Uterus (tissue), 4 donors: ENCODE measurements around the gene SP3. TPM values are rescaled to one million over a fixed set of nuclear protein-coding genes. Genes with fewer than 3 reads are reported as not detected.

Source experiments
- DNase-seq, 2 donors: peaks; one replicate each; pipeline ENCODE4 v3.0.0-alpha.2; 2019 to 2020
- H3K27ac ChIP-seq, 2 donors: fragments of 200-600 bp; sonication (generic); 1 replicate in 1 of 2; 2 replicates in 1 of 2; pipeline ENCODE4 v1.5.1; 2016 to 2018
- H3K27me3 ChIP-seq, 2 donors: fragments of 200-600 bp; sonication (generic); one replicate each; pipeline ENCODE4 v1.5.1; 2018 to 2019; ENCODE audit warnings: control low read depth in 1 of 2
- H3K36me3 ChIP-seq, 2 donors: fragments of 200-600 bp; sonication (generic); one replicate each; pipeline ENCODE4 v1.5.1; 2019; ENCODE audit warnings: control low read depth in 1 of 2
- H3K4me1 ChIP-seq, 2 donors: fragments of 200-600 bp; sonication (generic); one replicate each; pipeline ENCODE4 v1.5.1; 2018 to 2019; ENCODE audit warnings: control low read depth in 1 of 2
- H3K4me3 ChIP-seq, 2 donors: fragments of 200-600 bp; sonication (generic); 1 replicate in 1 of 2; 2 replicates in 1 of 2; pipeline ENCODE4 v1.5.1; 2018 to 2019; ENCODE audit warnings: mild to moderate bottlenecking in 1 of 2
- H3K9me3 ChIP-seq, 2 donors: fragments of 200-600 bp; sonication (generic); one replicate each; pipeline ENCODE4 v1.5.1; 2019; ENCODE audit warnings: control low read depth in 1 of 2
- CTCF ChIP-seq, 4 experiments: fragments of 200-600 bp in 2 of 4; fragments of 450-650 bp in 2 of 4; sonication (generic) in 2 of 4; IDR thresholded peaks; one replicate each; pipeline ENCODE4 v1.5.1; 2016 to 2019; ENCODE audit warnings: antibody characterized with exemption in 4 of 4, mild to moderate bottlenecking in 2 of 4, moderate library complexity in 1 of 4
- POLR2A ChIP-seq, 2 donors: fragments of 450-650 bp; IDR thresholded peaks; one replicate each; pipeline ENCODE4 v1.6.1; 2016; ENCODE audit warnings: antibody characterized with exemption in 2 of 2, mild to moderate bottlenecking in 1 of 2, moderate library complexity in 1 of 2
- intact Hi-C: fragments of 100-400 bp; cut with DNase I; formaldehyde crosslinking; loops from one replicate; pipeline ENCODE4 v1.15.1; 2023; ENCODE audit warnings: low total_unique reads
- total RNA-seq, 4 donors: library from RNA; depleted of rRNA in 3 of 4; stranded (reverse); fragments of >200 nt in 3 of 4; gene quantifications; one replicate each; pipeline versions ENCODE4 v1.1.0 to v1.2.4, GENCODE V29; 2014 to 2023
- donor health status: DM: yes; HTN: yes; CAD: no.

The SP3 gene
- total RNA-seq, 4 donors from 2014 or later = 100 to 359 (median 220) TPM

GRCh38 chr2:173881886-173882285 lies 83.3 kb downstream of the SP3 start:
- TF ChIP-seq CTCF (IDR thresholded peaks at IDR 0.05) (no peak), POLR2A (IDR thresholded peaks at IDR 0.05) (no peak)
- intact Hi-C loops = no loop called here
- no peaks in the 10 kb centered on the region for H3K36me3 ChIP-seq

GRCh38 chr2:173881461-173881860 lies 83.7 kb downstream of the SP3 start:
- Histone ChIP-seq H3K36me3 (no peaks in the 10 kb centered on the region), H3K9me3 (no peaks in the 10 kb centered on the region), H3K27me3 (no peaks in the 10 kb centered on the region), H3K4me1 (no peaks in the 10 kb centered on the region), H3K4me3 (no peak overlapping the region), H3K27ac (no peak overlapping the region)
- intact Hi-C loops = no loop called here
- DNase-seq = no peak
- TF ChIP-seq POLR2A (IDR thresholded peaks at IDR 0.05) (no peak), CTCF (IDR thresholded peaks at IDR 0.05) (no peak)

More at GRCh38 chr2:173881886-173882285, 83.3 kb downstream of the SP3 start:
- Histone ChIP-seq H3K27me3 (no peaks in the 10 kb centered on the region), H3K27ac (no peak overlapping the region), H3K4me1 (no peaks in the 10 kb centered on the region), H3K9me3 (no peaks in the 10 kb centered on the region), H3K4me3 (no peak overlapping the region)
- DNase-seq = no peak

- Histone ChIP-seq H3K27me3 (no peaks in the 10 kb centered on the region), H3K4me3 (no peak overlapping the region), H3K27ac (no peak overlapping the region), H3K9me3 (no peaks in the 10 kb centered on the region), H3K36me3 (no peaks in the 10 kb centered on the region), H3K4me1 (no peaks in the 10 kb centered on the region)
- intact Hi-C loops = no loop called here
- no peak for TF ChIP-seq POLR2A (IDR thresholded peaks at IDR 0.05)
- TF ChIP-seq CTCF (IDR thresholded peaks at IDR 0.05) = no peak
- DNase-seq = no peak
These were observed 84.6 kb downstream of the SP3 start for GRCh38 chr2:173880561-173880960.

- TF ChIP-seq POLR2A (IDR thresholded peaks at IDR 0.05) = no peak
- no peaks in the 10 kb centered on the region for H3K4me1 ChIP-seq
- intact Hi-C loops = no loop called here
These were observed 88.2 kb downstream of the SP3 start for GRCh38 chr2:173876833-173877413.

GRCh38 chr2:173874894-173875237 lies 90.3 kb downstream of the SP3 start:
- TF ChIP-seq POLR2A (IDR thresholded peaks at IDR 0.05) = no peak
- TF ChIP-seq CTCF (IDR thresholded peaks at IDR 0.05) = no peak
- no peaks in the 10 kb centered on the region for H3K4me1 ChIP-seq
- no peaks in the 10 kb centered on the region for H3K27me3 ChIP-seq
- H3K36me3 ChIP-seq = no peaks in the 10 kb centered on the region
- DNase-seq = no peak
- H3K27ac ChIP-seq = no peak overlapping the region
- H3K9me3 ChIP-seq = no peaks in the 10 kb centered on the region
- H3K4me3 ChIP-seq = no peak overlapping the region
- intact Hi-C loops = no loop called here

More at GRCh38 chr2:173876833-173877413, 88.2 kb downstream of the SP3 start:
- H3K4me3 ChIP-seq = no peak overlapping the region
- no peaks in the 10 kb centered on the region for H3K27me3 ChIP-seq
- H3K36me3 ChIP-seq = no peaks in the 10 kb centered on the region
- DNase-seq = no peak
- H3K9me3 ChIP-seq = no peaks in the 10 kb centered on the region
- H3K27ac ChIP-seq = no peak overlapping the region
